ENCODE measurements around the gene CD9. TPM values are rescaled to one million over a fixed set of nuclear protein-coding genes. Genes with fewer than 3 reads are reported as not detected.

CD9 gene
- total RNA-seq, 4 donors from 2014 or later, result 349 to 416 (median 399) TPM

DNA sequence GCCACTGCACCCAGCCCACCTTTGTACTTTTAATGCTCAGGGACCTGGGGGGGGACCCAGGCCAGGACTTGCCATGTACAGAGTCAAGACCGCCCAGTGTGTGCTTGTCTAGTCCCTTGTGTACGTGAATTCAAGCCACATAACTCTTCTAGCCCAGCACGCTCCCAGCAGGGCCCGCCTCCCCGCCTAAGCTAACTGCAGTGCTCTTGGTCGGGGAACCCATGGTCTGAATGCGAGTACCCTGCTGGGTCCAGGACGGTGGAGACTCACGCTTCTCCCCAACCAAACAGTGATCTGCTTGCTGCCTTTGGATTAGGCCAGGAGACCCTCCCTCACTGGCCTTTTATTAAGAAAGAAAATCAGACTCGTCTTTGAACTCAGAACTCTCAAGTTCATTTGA is 23.3 kb downstream of the CD9 start:
- H3K36me3 ChIP-seq, result peaks cover 0 to 43% (median 16%) of the 10 kb centered on the region in 4 donors
- no peak for DNase-seq (ENCODE audit: extremely low spot score)
- H3K27me3 ChIP-seq, result no peaks in the 10 kb centered on the region
- TF ChIP-seq POLR2A (IDR thresholded peaks at IDR 0.05; ENCODE audit: low read depth) (no peak), POLR2AphosphoS5 (IDR thresholded peaks at IDR 0.05) (no peak), EP300 (IDR thresholded peaks at IDR 0.05) (no peak)
- TF ChIP-seq, protein P1, sequence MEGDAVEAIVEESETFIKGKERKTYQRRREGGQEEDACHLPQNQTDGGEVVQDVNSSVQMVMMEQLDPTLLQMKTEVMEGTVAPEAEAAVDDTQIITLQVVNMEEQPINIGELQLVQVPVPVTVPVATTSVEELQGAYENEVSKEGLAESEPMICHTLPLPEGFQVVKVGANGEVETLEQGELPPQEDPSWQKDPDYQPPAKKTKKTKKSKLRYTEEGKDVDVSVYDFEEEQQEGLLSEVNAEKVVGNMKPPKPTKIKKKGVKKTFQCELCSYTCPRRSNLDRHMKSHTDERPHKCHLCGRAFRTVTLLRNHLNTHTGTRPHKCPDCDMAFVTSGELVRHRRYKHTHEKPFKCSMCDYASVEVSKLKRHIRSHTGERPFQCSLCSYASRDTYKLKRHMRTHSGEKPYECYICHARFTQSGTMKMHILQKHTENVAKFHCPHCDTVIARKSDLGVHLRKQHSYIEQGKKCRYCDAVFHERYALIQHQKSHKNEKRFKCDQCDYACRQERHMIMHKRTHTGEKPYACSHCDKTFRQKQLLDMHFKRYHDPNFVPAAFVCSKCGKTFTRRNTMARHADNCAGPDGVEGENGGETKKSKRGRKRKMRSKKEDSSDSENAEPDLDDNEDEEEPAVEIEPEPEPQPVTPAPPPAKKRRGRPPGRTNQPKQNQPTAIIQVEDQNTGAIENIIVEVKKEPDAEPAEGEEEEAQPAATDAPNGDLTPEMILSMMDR (IDR thresholded peaks at IDR 0.05), result no peak
- intact Hi-C loops (cut with DNase I), result no loop called here
- WGBS, result 84% methylated on average over 10 of the region's 10 CpGs
- no peak overlapping the region for H3K4me3 ChIP-seq
- no peaks in the 10 kb centered on the region for H3K9me3 ChIP-seq
- H3K27ac ChIP-seq (replicated peaks in 1 of 4), result peak overlapping the region; percentile 94 to 100 (median 98)
- peaks cover 93 to 100% (median 100%) of the 10 kb centered on the region in 4 donors for H3K4me1 ChIP-seq

DNA sequence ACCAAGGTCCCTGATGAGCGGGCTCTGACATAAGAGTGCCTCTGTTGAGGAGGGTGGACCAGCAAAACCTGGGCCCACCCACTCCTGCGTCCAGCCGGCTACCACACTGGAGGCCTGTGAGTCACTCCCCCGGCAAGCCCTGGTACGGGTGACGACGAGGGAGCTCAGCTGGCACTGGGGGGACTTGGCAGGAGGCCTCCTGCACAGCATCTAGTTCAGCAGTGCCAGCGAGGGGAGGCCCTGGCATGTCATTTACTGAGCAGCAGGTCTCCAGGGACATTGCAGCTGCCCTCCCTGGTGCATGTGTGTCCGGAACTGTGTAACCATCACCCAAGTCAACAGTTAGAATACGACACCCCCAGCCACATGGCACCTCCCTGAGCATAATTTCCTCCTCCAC is 24.4 kb downstream of the CD9 start:
- H3K9me3 ChIP-seq, result no peaks in the 10 kb centered on the region
- intact Hi-C loops (cut with DNase I), result no loop called here
- TF ChIP-seq, protein P1 (IDR thresholded peaks at IDR 0.05), result no peak
- no peak for TF ChIP-seq EP300 (IDR thresholded peaks at IDR 0.05)
- peak; percentile 65 to 76 for TF ChIP-seq POLR2AphosphoS5 (IDR thresholded peaks at IDR 0.05)
- TF ChIP-seq POLR2A (IDR thresholded peaks at IDR 0.05; ENCODE audit: low read depth), result no peak
- 55% methylated on average over 5 of the region's 10 CpGs for WGBS
- no peak for DNase-seq (ENCODE audit: extremely low spot score)
- H3K36me3 ChIP-seq, result peaks cover 0 to 46% (median 16%) of the 10 kb centered on the region in 4 donors
- no peak overlapping the region for H3K4me3 ChIP-seq
- peak overlapping the region; percentile 94 to 100 (median 98) for H3K27ac ChIP-seq (replicated peaks in 1 of 4)
- H3K4me1 ChIP-seq, result peaks cover 95 to 100% (median 100%) of the 10 kb centered on the region in 4 donors
- H3K27me3 ChIP-seq, result no peaks in the 10 kb centered on the region

DNA sequence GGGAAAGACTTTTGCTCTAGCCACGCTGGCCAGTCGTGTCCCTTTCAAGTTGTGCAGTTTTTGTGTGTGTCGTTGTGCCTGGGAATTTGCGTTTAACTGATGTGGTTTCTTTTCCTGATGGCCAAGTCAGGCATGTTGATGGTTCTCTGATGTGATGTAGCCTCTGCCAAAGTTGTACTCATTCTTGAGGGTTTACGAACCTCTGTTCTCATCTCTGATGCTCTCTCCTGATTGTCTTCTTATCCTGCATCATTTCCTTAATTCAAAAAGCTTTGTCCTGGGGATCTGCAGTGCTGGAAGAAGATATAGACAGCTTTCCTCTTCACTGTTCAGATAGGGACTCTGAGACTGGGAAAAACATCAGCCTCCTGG is 25.4 kb downstream of the CD9 start:
- Histone ChIP-seq H3K4me1 (peaks cover 93 to 100% (median 100%) of the 10 kb centered on the region in 4 donors), H3K27ac (replicated peaks in 1 of 4) (peak overlapping the region; percentile 94 to 100 (median 98)), H3K4me3 (peak overlapping the region in 3 of 4 donors; percentile 12 to 26 (median 21)), H3K36me3 (peaks cover 0 to 46% (median 16%) of the 10 kb centered on the region in 4 donors), H3K9me3 (no peaks in the 10 kb centered on the region), H3K27me3 (no peaks in the 10 kb centered on the region)
- 43% methylated on average over 5 of the region's 5 CpGs for WGBS
- TF ChIP-seq EP300 (IDR thresholded peaks at IDR 0.05), result no peak
- no peak for TF ChIP-seq POLR2AphosphoS5 (IDR thresholded peaks at IDR 0.05)
- no peak for TF ChIP-seq POLR2A (IDR thresholded peaks at IDR 0.05; ENCODE audit: low read depth)
- TF ChIP-seq, protein P1 (IDR thresholded peaks at IDR 0.05), result no peak
- DNase-seq (ENCODE audit: extremely low spot score), result no peak
- intact Hi-C loops (cut with DNase I), result no loop called here

DNA sequence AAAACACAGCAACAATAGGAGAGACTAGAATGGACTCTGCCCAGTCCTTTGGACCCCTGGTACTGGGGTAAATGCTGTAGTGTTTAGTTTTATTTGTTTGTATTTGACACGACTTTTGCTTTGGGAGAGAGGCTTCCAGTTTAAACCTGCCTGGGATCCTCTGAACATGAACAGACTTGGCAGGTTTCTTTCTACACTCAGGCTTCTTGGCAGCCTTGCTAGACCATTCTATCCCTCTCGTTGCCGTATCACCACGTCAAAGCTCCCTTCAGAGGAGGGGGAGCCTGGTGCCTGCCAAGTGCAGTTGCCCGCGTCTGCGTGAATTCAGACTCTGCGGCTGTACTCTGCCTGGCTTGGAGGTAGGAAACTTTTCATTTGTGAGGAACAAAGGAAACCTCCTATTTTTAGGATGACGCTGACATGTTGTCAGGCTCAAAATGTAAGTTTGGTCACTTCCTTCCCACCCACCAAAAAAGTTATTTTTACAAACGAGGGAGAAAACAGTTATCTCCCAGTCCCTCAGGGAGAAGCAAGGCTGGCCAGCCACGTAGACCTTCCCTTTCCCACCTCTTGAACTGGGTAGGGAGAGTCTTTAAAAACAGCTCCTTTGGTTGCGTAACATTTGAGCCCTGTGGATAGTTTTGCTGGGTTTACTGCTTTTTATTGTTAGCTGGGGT is 25.9 kb downstream of the CD9 start:
- peak overlapping the region; percentile 94 to 100 (median 98) for H3K27ac ChIP-seq (replicated peaks in 1 of 4)
- H3K9me3 ChIP-seq, result no peaks in the 10 kb centered on the region
- intact Hi-C loops (cut with DNase I), result no loop called here
- H3K36me3 ChIP-seq, result peaks cover 0 to 43% (median 16%) of the 10 kb centered on the region in 4 donors
- H3K4me1 ChIP-seq, result peaks cover 93 to 100% (median 100%) of the 10 kb centered on the region in 4 donors
- peak; percentile 95 for TF ChIP-seq EP300 (IDR thresholded peaks at IDR 0.05)
- TF ChIP-seq POLR2AphosphoS5 (IDR thresholded peaks at IDR 0.05), result peak; percentile 89 to 93
- TF ChIP-seq, protein P1 (IDR thresholded peaks at IDR 0.05), result no peak
- no peak for DNase-seq (ENCODE audit: extremely low spot score)
- WGBS, result 6% methylated on average over 12 of the region's 12 CpGs
- peak overlapping the region; percentile 4 to 32 (median 24) for H3K4me3 ChIP-seq
- no peaks in the 10 kb centered on the region for H3K27me3 ChIP-seq

Measured in esophagus muscularis mucosa (tissue), 4 donors.